SK-N-SH treated with all-trans-retinoic acid at 6 μM for 48 hours (cell line): Measurements from ENCODE around the gene AMOTL1.

Source experiments
- ATAC-seq: fragments of 200-7000 bp; cut with Tn5 transposase; 3 replicates; pipeline ENCODE4 v1.9.1; 2020; ENCODE audit warnings: mild to moderate bottlenecking, moderate library complexity
- ARNTL ChIP-seq: fragments of 450-650 bp; formaldehyde crosslinking; IDR thresholded peaks from 2 replicates; pipeline ENCODE4 v1.5.0; 2020; ENCODE audit warnings: low read depth, mild to moderate bottlenecking, moderate library complexity, borderline replicate concordance
- CSDC2 ChIP-seq: fragments of 250-450 bp; sonication (Bioruptor Pico); IDR thresholded peaks from 2 replicates; pipeline ENCODE4 v1.5.0; 2020; ENCODE audit warnings: mild to moderate bottlenecking, moderate library complexity
- ESRRG ChIP-seq: fragments of 250-450 bp; sonication (Bioruptor Pico); IDR thresholded peaks from 2 replicates; pipeline ENCODE4 v1.6.1; 2021; ENCODE audit warnings: mild to moderate bottlenecking
- GLIS3 ChIP-seq: fragments of 250-450 bp; sonication (Bioruptor Pico); IDR thresholded peaks from 2 replicates; pipeline ENCODE4 v1.5.0; 2020; ENCODE audit warnings: mild to moderate bottlenecking, moderate library complexity
- ISL1 ChIP-seq: fragments of 250-450 bp; sonication (Bioruptor Pico); IDR thresholded peaks from 2 replicates; pipeline ENCODE4 v2.1.2; 2022; ENCODE audit warnings: mild to moderate bottlenecking, moderate library complexity
- OSR1 ChIP-seq: fragments of 250-450 bp; sonication (Bioruptor Pico); IDR thresholded peaks from 2 replicates; pipeline ENCODE4 v1.8.0; 2022; ENCODE audit warnings: moderate library complexity, mild to moderate bottlenecking, inconsistent platforms
- PPARA ChIP-seq: fragments of 250-450 bp; sonication (Bioruptor Pico); IDR thresholded peaks from 2 replicates; pipeline ENCODE4 v1.5.0; 2020; ENCODE audit warnings: mild to moderate bottlenecking, borderline replicate concordance
- SNAI2 ChIP-seq: fragments of 250-450 bp; sonication (Bioruptor Pico); IDR thresholded peaks from 2 replicates; pipeline ENCODE4 v1.5.0; 2020; ENCODE audit warnings: mild to moderate bottlenecking, moderate library complexity
- TCF4 ChIP-seq: fragments of 250-450 bp; sonication (Bioruptor Pico); IDR thresholded peaks from 2 replicates; pipeline ENCODE4 v1.8.0; 2021; ENCODE audit warnings: mild to moderate bottlenecking, moderate library complexity, borderline replicate concordance
- TOX ChIP-seq: fragments of 250-450 bp; sonication (Bioruptor Pico); IDR thresholded peaks from 2 replicates; pipeline ENCODE4 v1.8.0; 2021; ENCODE audit warnings: mild to moderate bottlenecking, moderate library complexity, borderline replicate concordance
- ZC3H10 ChIP-seq: fragments of 250-450 bp; sonication (Bioruptor Pico); IDR thresholded peaks from 2 replicates; pipeline ENCODE4 v1.5.1; 2021; ENCODE audit warnings: mild to moderate bottlenecking, moderate library complexity
- ZFP3 ChIP-seq: fragments of 250-450 bp; sonication (Bioruptor Pico); IDR thresholded peaks from 2 replicates; pipeline ENCODE4 v1.5.0; 2020; ENCODE audit warnings: mild to moderate bottlenecking, moderate library complexity
- ZFP30 ChIP-seq: fragments of 450-650 bp; formaldehyde crosslinking; IDR thresholded peaks from 2 replicates; pipeline ENCODE4 v1.5.0; 2022; ENCODE audit warnings: mild to moderate bottlenecking, moderate library complexity
- ZNF565 ChIP-seq: fragments of 450-650 bp; formaldehyde crosslinking; conservative IDR thresholded peaks from 2 replicates; pipeline ENCODE4 v1.5.0; 2020; ENCODE audit warnings: low read depth, mild to moderate bottlenecking, moderate library complexity
- ZNF70 ChIP-seq: fragments of 450-650 bp; formaldehyde crosslinking; IDR thresholded peaks from 2 replicates; pipeline ENCODE4 v1.5.0; 2020; ENCODE audit warnings: mild to moderate bottlenecking, moderate library complexity
- TF ChIP-seq, protein P1 (sequence below): fragments of 250-450 bp; sonication (Bioruptor Pico); IDR thresholded peaks from 2 replicates; pipeline ENCODE4 v1.8.0; 2020; ENCODE audit warnings: mild to moderate bottlenecking, moderate library complexity, borderline replicate concordance
- TF ChIP-seq, protein P2 (sequence below): fragments of 250-450 bp; sonication (Bioruptor Pico); IDR thresholded peaks from 2 replicates; pipeline ENCODE4 v1.8.0; 2021; ENCODE audit warnings: low read depth, mild to moderate bottlenecking, moderate library complexity, borderline replicate concordance
- TF ChIP-seq, protein P3 (sequence below): fragments of 250-450 bp; sonication (Bioruptor Pico); IDR thresholded peaks from 2 replicates; pipeline ENCODE4 v1.5.1; 2021; ENCODE audit warnings: mild to moderate bottlenecking, moderate library complexity
- TF ChIP-seq, protein P4 (sequence below): fragments of 250-450 bp; sonication (Bioruptor Pico); IDR thresholded peaks from 2 replicates; pipeline ENCODE4 v1.5.1; 2020; ENCODE audit warnings: low read depth, mild to moderate bottlenecking, moderate library complexity

Gene AMOTL1

DNA sequence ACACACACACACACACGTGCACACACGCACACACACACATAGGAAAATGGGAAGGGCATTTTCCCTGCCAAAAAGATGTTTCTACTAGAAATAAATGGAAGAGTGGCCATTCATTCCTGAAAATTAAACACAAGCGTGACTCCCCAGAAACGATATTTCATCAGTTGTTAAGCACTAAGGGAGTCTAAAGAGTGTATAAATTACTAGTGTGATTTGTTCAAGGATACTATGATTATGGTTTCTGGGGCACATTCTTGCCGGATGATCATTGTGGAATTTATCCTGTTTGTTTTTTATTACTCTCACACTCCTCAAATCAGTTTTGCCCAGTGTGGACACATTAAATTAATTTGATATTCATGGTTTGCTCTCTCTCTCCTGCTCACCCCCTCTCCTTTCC is 16.4 kb upstream of the AMOTL1 start:
- TF ChIP-seq TCF4 (no peak), CSDC2 (CRISPR knock-in tag) (no peak), ZFP3 (CRISPR knock-in tag) (no peak), GLIS3 (CRISPR knock-in tag) (no peak), ZC3H10 (CRISPR knock-in tag) (no peak), ZNF70 (CRISPR knock-in tag) (no peak), ISL1 (no peak), PPARA (no peak), OSR1 (CRISPR knock-in tag) (no peak)
- TF ChIP-seq, protein P1, sequence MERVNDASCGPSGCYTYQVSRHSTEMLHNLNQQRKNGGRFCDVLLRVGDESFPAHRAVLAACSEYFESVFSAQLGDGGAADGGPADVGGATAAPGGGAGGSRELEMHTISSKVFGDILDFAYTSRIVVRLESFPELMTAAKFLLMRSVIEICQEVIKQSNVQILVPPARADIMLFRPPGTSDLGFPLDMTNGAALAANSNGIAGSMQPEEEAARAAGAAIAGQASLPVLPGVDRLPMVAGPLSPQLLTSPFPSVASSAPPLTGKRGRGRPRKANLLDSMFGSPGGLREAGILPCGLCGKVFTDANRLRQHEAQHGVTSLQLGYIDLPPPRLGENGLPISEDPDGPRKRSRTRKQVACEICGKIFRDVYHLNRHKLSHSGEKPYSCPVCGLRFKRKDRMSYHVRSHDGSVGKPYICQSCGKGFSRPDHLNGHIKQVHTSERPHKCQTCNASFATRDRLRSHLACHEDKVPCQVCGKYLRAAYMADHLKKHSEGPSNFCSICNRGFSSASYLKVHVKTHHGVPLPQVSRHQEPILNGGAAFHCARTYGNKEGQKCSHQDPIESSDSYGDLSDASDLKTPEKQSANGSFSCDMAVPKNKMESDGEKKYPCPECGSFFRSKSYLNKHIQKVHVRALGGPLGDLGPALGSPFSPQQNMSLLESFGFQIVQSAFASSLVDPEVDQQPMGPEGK (CRISPR knock-in tag) = no peak
- TF ChIP-seq, protein P2, sequence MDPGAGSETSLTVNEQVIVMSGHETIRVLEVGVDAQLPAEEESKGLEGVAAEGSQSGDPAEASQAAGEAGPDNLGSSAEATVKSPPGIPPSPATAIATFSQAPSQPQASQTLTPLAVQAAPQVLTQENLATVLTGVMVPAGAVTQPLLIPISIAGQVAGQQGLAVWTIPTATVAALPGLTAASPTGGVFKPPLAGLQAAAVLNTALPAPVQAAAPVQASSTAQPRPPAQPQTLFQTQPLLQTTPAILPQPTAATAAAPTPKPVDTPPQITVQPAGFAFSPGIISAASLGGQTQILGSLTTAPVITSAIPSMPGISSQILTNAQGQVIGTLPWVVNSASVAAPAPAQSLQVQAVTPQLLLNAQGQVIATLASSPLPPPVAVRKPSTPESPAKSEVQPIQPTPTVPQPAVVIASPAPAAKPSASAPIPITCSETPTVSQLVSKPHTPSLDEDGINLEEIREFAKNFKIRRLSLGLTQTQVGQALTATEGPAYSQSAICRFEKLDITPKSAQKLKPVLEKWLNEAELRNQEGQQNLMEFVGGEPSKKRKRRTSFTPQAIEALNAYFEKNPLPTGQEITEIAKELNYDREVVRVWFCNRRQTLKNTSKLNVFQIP = no peak
- TF ChIP-seq, protein P3, sequence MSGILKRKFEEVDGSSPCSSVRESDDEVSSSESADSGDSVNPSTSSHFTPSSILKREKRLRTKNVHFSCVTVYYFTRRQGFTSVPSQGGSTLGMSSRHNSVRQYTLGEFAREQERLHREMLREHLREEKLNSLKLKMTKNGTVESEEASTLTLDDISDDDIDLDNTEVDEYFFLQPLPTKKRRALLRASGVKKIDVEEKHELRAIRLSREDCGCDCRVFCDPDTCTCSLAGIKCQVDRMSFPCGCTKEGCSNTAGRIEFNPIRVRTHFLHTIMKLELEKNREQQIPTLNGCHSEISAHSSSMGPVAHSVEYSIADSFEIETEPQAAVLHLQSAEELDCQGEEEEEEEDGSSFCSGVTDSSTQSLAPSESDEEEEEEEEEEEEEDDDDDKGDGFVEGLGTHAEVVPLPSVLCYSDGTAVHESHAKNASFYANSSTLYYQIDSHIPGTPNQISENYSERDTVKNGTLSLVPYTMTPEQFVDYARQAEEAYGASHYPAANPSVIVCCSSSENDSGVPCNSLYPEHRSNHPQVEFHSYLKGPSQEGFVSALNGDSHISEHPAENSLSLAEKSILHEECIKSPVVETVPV (CRISPR knock-in tag) = no peak
- ATAC-seq = no peak

DNA sequence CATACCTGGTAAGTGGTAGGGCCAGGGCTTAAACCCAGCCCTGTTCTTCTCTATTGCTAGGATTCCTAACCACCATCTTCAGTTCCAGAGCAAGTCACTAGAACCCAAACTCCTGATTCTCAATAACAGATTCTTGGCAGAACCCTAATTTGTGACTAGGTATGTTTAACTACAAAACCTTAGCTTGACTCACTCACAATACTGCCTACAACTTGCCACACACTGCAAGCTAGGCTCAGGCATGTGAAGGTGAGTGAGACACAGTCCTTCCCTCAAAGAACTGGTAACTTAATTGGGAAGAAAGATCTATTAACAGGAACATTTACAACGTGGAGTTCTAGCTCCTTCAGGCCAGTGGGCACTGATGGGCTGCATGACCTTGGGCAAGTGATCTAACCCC is 14.5 kb upstream of the AMOTL1 start:
- TF ChIP-seq, protein P4, sequence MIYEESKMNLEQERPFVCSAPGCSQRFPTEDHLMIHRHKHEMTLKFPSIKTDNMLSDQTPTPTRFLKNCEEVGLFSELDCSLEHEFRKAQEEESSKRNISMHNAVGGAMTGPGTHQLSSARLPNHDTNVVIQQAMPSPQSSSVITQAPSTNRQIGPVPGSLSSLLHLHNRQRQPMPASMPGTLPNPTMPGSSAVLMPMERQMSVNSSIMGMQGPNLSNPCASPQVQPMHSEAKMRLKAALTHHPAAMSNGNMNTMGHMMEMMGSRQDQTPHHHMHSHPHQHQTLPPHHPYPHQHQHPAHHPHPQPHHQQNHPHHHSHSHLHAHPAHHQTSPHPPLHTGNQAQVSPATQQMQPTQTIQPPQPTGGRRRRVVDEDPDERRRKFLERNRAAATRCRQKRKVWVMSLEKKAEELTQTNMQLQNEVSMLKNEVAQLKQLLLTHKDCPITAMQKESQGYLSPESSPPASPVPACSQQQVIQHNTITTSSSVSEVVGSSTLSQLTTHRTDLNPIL (CRISPR knock-in tag) = no peak
- TF ChIP-seq ZNF565 (CRISPR knock-in tag) (no peak), ESRRG (CRISPR knock-in tag) (no peak)
- no peak for ATAC-seq

DNA sequence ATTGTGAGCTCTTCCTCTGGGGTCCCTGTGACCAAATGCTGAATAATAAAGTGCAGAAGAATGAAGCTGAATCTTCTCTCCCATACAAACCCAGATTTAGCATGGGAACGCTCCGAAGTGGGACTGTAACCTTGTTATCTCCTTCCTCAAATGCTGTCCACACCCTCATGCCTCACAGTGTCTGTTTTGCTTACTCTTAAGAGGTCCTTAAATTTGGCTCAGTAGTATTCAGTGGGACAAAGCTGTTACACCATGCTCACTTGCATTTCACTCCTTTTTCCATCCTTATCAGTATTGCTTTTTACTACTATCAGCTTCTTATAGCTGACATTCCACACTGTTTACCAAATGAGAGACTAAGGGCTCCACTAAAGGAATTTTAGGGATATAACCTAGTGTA is 13.8 kb upstream of the AMOTL1 start:
- TF ChIP-seq, protein P2 = no peak
- TF ChIP-seq GLIS3 (CRISPR knock-in tag) = no peak
- TF ChIP-seq, protein P3 (CRISPR knock-in tag) = no peak
- TF ChIP-seq ZNF565 (CRISPR knock-in tag) = no peak
- no peak for TF ChIP-seq ARNTL (CRISPR knock-in tag)
- TF ChIP-seq CSDC2 (CRISPR knock-in tag) = no peak
- no peak for TF ChIP-seq TOX (CRISPR knock-in tag)
- TF ChIP-seq PPARA = no peak
- no peak for TF ChIP-seq SNAI2 (CRISPR knock-in tag)
- TF ChIP-seq, protein P4 (CRISPR knock-in tag) = no peak
- no peak for TF ChIP-seq ZFP30
- ATAC-seq = no peak
